Amniotic stem cell (primary cell): Measurements from ENCODE around the gene FYN.
"Not testable (repeated sequence)": the region's sequence is repeated elsewhere in the genome, so short reads cannot be mapped to it uniquely, and the experiment has no call there.

Source experiments
- DNase-seq: peaks from one replicate; lab custom pipeline; 2025; lab: John Stamatoyannopoulos, UW

The FYN gene

DNA sequence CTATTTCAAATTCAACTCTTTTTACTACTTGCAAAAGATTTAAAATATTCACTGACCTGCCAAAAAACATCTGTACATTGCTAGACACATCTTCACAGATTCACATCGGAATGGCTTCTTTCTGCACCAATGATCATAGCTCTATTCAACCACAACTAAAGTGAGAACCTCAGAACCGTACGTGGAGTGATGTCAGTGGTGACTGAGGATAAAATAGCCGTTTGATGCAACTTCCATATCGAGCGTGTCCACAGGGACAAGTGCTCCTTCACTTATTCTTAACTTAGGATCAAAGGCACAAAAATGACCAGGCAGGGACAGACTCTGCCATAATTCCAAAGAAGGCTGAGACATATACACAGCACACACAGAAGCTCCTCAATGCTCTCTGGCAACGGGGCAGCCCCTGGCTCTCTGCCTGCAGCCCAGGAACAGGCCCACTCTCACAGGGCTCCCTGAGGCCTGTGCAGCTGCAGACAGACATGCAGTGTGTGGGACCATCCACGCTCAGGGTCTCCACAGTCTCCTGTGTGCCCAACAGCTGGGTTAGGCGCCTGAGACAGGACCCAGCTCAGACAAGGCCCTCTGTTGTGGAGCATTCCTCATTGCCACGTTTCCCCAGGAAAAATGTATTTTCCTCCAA is 22.8 kb downstream of the FYN start:
- DNase-seq, result no peak

GRCh38 chr6:111849298-111849697 is 24.0 kb downstream of the FYN start:
- no peak for DNase-seq

GRCh38 chr6:111848262-111848812 is 24.9 kb downstream of the FYN start:
- DNase-seq, result no peak

DNA sequence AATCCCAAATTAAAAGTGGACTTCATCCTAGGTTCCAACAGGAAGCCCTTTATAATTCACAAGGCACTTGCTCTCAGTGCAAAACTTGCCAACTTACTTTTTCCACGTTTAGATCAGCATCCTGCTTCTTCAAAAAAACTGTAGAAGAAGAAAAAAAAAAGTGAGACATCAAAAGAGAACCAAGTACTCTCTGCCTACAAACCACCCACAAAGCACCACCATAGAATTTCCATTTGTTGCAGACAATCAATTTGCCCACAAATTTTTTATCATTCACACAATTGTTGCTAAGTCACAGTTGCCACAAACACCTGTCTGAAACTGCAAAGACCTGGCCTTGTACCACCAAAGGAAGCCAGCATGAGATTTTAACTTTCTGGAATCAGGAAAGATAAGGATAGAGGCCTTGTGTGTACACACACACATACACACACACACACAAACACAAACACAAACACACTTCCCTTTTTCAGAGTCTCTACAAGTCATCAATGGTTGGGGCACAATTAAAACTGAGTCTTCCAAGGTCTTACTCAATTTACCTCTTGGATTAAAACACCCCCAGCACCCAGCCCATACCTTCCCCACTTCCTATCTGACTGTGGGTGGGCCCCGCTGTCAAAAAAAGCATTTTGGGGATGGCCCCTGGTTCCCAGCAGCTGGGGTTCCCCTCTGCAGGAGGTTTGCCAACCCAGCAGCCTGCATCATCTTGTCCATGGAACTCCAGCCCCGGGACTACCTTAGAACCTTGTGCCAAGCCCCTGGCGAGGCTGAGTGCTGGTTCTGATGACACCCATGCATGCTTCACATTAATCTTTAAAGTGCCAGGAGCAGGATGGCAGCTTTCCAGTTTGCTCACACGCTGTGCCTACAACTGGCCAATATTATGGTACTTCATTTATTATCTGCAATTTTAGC is 26.5 kb downstream of the FYN start:
- DNase-seq, result no peak

DNA sequence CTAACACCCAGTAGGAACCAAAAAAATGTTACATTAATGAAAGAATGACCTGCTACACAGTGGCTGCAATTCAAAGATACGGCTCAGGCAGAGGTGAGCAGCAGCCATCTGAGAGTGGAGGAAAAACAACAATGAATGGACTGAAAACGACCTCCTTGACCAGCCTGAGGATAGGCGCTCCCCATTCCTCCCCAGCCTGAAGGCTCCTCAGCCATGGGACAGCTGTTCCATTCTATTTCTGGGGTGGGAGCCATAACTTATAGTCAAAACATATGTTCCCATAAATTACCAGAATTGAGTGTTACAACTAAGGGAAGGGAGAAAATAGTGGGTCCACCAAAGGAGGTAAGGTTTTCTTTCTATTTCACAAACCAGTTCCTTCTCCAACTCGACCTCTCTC is 27.2 kb downstream of the FYN start:
- DNase-seq, result no peak

DNA sequence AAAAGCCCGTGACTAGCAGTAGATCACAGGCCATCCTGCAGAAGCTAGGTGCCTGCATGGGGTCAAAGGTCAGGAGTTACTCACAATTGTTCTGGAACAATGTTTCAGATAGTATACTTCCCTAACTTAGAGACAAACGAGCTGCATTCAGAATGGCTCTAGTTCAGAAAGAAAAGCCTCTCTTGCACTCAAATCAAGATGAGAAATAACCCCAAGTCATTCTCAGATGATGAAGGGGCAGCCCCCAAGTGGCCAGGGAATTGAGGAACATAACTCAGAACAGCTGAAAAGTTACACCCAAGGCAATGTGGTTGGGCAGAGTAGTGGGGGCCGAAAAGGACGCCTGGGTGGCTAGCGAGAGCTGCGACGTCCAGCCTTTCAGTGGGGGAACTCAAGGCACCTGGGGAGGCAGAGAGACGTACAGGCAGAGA is 27.8 kb downstream of the FYN start:
- DNase-seq, result no peak

- no peak for DNase-seq
Observed at GRCh38 chr6:111844921-111845320, 28.3 kb downstream of the FYN start.

- no peak for DNase-seq
Observed at GRCh38 chr6:111844376-111844775, 28.9 kb downstream of the FYN start.

GRCh38 chr6:111843347-111844147 is 29.7 kb downstream of the FYN start:
- DNase-seq, result no peak

DNA sequence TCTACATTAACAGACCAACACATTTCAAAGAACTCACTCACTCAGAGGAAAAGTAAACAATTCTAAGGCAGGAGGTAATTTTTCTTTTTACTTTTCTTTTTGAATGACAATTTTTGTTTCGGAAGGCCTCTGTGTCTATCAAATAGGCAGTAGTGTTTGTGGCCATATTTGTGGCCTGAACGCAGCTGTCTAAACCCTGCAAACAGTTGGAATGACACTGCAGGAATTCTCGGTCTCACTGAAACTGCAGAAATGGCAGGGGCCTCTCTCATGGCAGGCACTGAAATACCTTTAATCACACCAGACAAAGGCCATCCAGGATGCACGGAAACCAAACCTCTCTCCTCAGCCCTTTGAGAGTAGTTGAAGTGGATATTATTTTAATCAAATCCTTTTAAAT is 30.4 kb downstream of the FYN start:
- DNase-seq, result no peak

GRCh38 chr6:111842271-111842822 is 30.9 kb downstream of the FYN start:
- DNase-seq, result no peak

DNA sequence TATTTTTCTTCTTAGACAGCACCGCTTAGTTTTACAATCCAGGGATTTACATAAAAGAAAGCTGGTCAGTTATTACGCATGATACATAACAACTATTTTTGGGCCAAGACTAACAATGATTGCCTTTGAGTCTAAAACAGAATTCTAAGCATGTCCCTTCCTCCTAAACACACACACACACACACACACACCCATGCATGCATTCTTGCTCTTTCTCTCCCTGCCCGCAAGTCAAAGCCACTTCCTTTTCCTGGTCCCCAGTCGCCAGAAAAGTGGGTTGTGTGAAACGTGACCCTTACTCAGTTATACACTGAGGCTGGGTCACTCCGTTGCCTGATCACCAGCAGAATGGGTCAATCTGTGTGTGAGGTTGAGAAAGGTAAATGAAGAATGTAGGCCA is 31.4 kb downstream of the FYN start:
- no peak for DNase-seq

DNA sequence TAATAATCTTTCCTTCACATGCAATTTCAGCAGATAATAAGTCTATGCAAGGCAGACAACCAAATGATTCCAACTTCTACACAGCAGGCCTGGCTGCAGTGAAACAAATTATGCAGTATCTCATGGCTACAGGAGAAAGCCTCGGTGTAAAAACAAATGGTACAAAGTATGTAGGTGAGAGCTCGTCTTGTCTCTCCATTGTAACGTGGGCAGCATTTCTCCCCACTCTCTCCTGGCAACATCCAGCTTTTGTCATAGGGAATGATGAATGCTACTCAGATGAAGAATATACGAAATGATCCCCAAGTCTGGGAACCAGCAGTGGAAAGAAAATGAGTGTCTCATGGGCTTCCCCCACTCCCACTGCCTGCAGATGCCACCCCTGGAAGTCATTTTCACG is 32.4 kb downstream of the FYN start:
- DNase-seq, result no peak

DNA sequence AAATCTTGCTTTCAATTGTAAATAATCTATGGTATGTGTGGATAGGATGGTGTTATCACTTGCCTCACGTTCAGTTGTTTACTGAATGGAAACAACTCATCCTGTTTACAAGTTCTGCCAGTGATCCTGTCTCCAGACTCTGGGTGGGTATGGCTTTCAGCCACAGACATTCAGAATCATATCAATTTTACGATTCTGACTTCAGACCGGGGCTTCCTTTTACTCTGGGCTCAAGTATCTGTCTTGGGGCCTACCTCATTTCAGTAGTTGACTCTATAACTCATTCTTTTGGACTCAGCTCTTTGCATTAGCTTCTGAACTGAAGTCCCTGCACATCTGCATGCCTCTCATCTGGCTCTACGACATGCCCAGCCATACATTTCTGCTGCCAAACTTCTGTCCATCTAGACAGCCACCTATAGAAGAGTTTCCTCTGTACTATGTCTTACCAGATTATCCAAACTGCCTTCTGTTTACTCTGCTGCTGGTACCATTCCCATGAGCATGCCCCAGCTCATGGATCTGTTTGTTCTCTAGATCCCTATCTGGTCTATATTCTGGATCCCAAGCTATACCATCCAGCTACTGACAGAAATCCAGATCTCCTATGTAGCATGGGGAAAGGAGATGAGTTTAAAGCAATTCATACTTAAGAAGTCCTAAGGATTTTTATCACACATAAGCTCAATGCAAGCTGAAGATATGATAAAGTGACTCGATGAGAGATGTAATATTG is 34.3 kb downstream of the FYN start:
- no peak for DNase-seq

GRCh38 chr6:111837641-111838500 is 35.4 kb downstream of the FYN start:
- no peak for DNase-seq

- no peak for DNase-seq
Observed at GRCh38 chr6:111837007-111837406, 36.2 kb downstream of the FYN start.

DNA sequence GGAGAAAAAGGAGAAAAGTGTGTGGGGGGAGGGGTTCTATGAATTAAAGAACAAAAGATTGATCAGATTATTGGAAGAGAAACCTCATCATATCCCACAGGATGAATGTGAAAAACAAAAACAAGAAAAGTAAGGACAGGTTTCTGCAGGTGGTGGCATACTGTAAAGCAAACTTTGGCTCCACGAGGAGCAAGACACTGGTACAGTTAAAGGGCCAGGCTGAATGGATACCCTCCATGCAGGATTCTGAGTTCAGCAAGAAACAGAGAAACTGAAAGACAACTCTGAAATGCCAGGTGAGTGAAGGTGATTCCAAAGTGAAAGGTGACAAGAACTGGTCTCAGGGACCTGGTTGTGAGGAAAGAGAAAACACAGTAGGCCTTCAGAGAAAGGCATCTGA is 37.4 kb downstream of the FYN start:
- no peak for DNase-seq

- not testable (repeated sequence) for DNase-seq
Observed at GRCh38 chr6:111835398-111835797, 37.9 kb downstream of the FYN start.

DNA sequence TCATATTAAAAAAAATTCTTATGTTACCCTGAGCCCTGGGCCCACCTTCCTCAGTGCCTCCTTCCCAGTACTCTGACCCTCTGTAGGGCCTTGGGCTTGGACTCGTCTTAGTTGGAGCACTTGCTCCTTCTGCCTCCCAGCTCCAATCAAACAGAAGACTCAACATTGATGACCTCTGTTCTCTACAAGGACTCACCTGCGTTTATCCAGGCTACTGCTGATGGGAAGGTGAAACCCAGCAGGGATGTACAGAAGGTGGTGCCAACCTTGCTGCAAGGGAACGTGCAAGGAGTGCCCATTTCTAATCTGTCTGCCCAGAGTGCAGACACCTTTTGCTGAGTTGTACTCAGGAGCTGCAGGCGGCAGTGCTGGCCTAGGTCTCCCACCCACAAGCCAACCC is 38.9 kb downstream of the FYN start:
- no peak for DNase-seq

GRCh38 chr6:111832833-111833418 is 40.3 kb downstream of the FYN start:
- no peak for DNase-seq
